HL-60/S4 treated with phorbol 12-myristate 13-acetate at 8.2 ng/mL for 4 days and 3 days (cell line): ENCODE results near the gene SLC25A44.

Source experiments
- in situ Hi-C: fragments of 300-500 bp; cut with MboI; formaldehyde crosslinking; loops from 2 replicates; pipeline ENCODE4 v1.15.0; 2022; ENCODE audit warnings: low sequenced_read_pairs

SLC25A44 gene, protein sequence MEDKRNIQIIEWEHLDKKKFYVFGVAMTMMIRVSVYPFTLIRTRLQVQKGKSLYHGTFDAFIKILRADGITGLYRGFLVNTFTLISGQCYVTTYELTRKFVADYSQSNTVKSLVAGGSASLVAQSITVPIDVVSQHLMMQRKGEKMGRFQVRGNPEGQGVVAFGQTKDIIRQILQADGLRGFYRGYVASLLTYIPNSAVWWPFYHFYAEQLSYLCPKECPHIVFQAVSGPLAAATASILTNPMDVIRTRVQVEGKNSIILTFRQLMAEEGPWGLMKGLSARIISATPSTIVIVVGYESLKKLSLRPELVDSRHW

DNA sequence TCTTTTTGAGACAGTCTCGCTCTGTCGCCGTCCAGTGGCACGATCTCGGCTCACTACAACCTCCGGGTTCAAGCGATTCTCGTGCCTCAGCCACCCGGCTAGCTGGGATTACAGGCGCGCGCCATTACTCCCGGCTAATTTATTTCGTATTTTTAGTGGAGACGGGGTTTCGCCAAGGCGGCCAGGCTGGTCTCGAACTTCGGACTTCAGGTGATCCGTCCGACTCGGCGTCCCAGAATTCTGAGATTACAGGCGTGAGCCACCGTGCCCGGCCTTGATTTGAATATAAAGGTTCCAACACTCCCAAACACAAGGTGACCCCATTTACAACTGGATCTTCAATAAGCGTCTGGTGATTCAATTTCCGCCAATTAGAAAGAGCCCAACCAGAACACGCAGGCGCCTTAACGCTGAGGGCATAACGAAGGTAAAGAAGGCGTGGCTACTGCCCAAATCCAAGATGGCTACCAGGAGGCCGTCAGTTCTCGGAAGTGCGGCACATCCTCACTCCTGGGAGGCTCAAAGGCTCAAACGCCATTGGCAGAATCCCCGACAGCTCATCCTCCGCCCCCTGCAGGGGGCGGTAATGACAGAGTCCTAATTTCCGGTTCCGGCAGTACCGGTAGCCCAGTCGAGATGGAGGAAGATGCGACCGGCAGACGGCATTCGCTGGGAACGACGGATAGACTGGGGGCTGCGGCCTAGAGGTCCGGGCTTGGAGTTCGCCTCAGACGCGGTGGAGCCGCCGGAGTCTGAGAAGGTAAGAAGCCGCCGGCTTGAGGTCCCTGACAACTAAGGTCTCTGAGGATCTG, at the start of gene SLC25A44:
SLC25A44 (plus strand) TSS at position 617 of the 812 bp plus-strand sequence. CDS start 5,744 bp downstream, outside the sequence.
- in situ Hi-C loops: no loop called here

DNA sequence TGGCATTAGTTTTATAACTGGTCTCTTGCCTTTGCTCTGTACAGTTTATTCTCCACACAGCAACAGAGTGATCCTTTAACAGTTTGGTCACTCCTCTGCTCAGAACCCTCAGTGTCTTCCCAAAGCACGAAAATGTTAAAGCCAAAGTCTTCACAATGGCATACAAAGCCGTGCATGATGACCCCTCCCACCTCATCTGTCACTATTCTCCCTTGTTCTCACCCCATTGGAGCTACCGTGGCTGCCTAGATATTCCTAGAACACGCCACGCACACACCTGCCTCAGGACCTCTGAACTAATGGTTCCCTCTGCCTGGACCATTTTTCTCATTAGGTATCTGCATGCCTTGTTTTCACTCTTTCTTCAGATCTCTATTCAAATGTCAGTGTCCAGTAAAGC, 49.2 kb upstream of the SLC25A44 start:
- in situ Hi-C loops: loop anchor here (10.0 kb wide), 1 partner anchor 80 kb away; no protein-coding TSS in a partner anchor

DNA sequence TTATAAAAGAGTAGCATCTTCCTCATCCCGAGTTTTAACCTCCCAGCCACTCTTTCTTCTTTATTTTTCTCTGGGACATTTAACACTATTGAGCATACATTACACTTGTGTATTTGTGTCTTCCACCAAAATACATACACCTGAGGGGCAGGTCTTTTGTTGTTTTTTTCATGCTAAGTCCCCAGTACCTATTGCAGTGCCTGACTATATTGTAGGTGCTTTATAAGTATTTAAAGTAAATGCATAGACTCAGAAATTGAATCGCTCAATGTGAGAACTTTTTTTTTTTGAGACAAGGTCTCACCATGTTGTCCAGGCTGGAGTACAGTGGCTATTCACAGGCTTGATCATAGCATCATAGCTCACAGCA, 48.3 kb upstream of the SLC25A44 start:
- in situ Hi-C loops: loop anchor here (10.0 kb wide), 1 partner anchor 79 kb away; no protein-coding TSS in a partner anchor

DNA sequence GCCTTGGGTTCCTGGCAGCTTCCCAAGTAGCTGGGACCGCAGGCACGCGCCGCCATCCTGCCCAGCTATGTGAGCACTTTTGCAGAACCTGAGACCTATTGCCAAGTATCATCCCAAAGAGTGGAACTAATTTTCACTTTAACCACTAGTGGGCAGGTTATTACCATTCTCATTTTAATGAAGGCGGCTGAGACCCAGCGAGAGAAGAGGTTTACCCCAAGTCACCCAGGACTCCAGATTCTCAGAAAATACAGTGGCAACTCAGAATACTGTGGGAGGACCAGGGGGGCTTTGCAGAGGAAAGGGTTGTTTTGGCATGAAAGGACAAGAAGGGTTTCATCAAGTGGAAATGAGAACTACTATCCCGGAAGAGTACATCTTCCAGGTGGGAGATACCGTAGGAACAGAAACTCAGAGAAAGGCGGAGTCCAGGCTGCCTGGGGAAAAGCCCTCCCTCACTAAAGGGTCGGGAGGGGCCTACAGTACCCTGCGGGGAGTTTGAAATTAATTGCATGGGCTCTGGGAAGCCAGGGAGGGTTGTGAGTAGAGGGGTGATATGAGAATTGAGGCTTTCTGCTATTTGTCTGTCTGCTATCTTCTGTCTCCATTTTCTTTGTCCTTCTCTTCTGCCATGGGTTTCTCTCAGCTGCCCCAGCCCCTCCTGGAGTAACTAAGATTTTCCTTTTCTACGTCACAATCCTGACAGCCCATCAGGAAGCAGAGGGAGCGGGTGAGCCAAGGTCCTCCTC, 47.7 kb upstream of the SLC25A44 start:
- in situ Hi-C loops: loop anchor here (10.0 kb wide), 1 partner anchor 79 kb away; no protein-coding TSS in a partner anchor

DNA sequence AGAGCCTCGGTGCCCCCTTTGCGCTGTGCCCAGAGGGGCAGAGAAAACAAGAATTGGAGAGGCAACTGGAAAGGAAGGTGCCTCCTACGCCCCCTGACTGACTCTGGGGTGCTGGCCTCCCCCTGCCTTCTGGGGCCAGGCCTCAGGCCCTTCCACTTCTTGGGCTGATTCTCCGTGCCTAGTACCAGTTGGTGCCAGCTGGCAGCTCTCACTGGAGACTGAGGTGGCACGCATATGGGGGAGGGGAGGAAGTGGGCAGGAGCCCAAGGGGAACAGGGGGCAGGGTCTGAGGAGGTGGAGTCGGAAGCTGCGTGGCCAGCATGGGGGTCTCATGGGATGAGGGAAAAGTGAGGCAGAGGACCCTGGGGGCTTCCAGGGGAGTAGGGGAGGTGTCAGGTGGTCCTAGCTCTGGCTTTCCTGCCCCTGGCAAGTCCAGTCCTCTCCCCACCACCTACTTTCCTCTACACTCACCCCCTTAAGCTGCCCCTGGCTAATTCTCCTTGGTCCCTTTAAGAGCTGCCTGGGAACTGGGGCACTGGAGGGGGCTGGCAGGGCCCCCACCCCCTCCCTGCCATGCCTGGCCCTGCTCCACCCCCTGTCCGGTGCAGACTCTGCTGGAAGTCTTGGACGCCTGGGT, 47.0 kb upstream of the SLC25A44 start:
- in situ Hi-C loops: loop anchor here (10.0 kb wide), 1 partner anchor 78 kb away; no protein-coding TSS in a partner anchor

DNA sequence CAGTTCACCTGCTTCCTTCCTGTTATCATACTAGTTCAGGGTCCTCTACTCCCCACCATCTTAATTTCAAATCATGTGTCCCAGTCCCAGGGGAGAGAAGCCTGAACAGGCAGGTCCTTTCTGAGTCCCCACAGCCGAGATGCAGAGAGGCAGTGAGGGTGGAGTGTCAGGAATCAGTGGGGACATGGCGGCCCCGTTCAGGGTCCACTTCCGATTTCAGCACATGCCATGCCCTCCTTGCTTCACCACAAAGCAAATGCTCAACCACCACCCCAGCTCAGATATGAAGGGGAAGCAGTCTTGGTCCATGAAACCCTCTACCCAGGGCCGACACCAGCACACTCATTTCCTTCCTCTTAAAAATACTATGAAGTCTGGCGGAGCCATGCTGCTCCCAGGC, 45.7 kb upstream of the SLC25A44 start:
- in situ Hi-C loops: loop anchor here (10.0 kb wide), 1 partner anchor 77 kb away; no protein-coding TSS in a partner anchor

DNA sequence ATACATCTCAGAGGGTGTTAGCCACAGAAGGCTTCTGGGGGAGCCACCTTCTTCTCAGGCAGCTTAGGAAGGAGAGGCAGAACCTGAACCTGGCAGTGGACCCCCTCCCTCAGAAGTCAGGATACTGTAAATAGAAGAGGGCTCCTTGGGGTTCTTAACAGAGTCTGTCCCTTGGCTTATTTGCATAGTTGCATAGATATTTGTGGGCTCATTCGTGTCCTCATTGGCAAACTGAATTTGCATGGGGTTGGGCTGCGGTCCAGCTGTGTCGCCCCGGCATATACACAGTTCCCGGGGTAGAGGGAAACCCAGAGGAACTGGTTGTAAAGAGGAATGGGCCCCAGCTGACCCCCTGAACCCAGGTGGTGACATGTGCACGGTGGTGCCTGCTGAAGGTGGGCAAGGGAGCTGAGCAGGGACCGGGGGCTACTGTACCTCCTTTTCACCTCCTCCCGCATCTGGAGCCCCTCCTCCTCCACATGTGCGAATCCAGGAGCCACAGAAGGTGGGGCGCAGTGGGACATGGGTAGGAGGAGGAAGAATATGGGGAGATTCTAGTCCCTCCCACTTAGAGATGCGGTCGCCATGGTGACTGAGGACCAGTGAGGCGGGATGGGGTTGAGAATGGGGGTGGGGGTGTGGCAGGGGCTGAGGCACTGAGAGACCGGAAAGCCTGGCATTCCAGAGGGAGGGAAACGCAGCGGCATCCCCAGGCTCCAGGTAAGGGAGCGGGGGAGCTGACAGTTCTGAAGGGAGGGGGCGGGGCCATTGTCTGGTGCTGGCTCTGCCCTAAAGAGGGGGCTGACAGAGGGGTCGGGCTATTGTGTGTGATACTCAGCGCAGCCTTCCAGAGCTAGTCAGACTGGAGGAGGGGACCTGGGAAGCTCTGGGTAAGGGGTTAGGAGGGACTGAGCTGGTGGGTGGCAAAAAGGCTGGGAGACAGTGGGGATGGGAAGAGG, 44.3 kb upstream of the SLC25A44 start:
- in situ Hi-C loops: loop anchor here (10.0 kb wide), 1 partner anchor 75 kb away; no protein-coding TSS in a partner anchor

DNA sequence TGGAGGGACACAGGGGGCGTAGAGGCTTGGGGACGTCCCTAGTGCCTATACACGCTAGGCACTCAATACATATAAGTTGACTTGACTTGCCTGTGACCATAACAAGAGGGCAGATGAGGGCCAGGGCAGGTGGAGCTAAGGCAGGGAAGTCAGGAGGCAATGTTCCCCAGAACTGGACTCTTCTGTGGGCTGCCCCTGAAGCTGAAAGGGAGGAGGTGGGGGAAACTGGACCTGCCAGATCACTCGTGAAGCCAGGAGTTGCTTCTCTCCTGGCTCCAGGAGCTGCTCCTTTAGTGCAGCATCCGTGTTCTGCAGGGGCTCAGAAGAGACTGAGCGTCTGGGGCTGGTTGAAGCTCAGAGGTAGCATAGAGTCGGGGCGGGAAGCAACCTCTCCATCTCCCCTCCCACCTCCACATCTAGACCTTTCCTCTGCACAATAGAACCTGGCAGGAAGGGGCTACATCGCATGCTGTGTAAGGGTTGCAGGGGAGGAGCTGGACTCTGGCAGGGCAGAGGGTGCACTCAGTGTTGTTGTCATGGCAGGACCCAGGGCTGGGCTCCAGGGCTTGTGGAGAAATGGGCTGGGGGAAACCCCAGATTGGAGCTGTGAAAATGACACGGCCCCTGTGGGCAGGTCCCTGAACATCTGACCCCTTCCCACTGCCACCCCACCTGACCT, 43.4 kb upstream of the SLC25A44 start:
- in situ Hi-C loops: no loop called here

DNA sequence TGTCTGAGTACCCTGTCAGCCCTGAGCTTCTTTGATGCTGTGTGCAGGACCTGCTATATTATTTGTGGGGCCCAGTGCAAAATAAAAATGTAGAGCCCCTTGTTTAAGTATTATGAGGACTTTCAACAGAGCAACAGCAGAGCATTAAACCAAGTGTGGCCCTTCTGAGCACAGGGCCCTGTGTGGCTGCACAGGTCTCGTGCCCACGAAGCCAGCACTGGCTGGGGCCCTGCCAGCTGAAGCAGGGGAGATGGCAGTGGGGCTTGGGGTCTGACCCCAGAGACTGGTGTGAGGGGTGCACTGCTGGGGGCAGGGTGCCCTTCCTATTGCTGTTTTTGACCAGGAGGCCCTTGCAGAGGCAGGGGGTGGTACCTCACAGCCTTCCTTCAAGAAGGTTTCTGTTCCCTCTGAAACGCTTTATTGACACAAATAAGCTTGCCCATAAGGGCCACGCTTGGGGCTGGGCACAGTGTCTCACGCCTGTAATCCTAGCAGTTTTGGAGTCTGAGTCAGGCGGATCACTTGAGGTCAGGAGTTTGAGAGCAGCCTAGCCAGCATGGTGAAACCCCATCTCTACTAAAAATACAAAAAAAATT, 42.7 kb upstream of the SLC25A44 start:
- in situ Hi-C loops: no loop called here

DNA sequence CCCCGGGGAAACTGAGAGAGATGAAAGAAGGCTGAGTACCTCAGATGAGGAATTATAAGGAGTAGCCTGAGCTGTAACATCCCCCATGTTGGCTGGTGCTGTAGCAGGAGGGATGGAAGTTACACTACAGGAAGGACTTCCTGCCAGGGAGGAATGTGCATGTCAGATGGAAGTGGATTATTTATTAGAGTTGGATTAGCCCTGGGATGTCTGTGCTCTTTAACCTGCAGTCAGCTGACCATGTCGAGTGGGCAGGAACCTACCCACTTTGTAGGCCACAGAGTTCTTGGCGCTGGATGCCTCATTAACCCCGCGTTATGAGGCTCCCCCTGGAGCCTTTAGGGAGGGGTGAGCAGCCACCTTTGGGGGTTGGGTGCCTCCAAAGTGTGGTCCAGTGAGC, 41.3 kb upstream of the SLC25A44 start:
- in situ Hi-C loops: no loop called here

DNA sequence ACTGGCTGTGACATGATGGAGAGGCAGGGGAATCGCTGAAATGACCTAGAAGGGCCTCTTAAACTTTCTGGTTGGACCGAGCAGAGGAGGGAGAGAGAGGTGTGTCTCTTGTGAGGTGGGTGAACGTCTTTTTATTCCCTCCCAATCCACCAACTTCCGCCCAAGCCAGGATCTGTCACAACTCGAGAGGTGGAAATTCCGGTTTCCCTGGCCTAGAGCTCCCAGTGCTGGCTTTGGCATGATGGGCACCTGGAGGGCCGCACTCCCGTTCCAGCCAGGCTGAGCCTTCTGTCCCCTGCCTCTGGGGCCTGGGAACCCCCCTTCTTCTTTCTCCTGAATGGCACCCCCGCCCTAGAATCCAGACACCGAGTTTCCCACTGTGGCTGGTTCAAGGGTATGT, 40.5 kb upstream of the SLC25A44 start, which contains the start of gene SEMA4A:
SEMA4A (plus strand) TSS at position 224 of the 400 bp plus-strand sequence. CDS start 994 bp downstream, outside the sequence.
- in situ Hi-C loops: no loop called here

DNA sequence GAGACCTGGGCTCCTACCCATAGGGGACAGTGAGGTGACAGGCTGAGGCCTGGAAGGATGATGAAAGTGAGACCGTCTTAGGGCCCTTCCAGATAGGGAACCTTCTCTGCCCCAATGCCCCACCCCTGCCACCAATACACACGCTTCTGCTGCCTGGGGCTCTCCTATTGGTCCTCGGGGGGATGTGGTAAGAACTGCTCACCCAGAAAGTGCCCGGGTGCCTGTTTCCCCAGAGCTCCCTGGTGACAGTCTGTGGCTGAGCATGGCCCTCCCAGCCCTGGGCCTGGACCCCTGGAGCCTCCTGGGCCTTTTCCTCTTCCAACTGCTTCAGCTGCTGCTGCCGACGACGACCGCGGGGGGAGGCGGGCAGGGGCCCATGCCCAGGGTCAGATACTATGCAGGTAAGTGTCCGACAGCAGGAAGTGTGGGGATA, 39.6 kb upstream of the SLC25A44 start:
- in situ Hi-C loops: no loop called here

DNA sequence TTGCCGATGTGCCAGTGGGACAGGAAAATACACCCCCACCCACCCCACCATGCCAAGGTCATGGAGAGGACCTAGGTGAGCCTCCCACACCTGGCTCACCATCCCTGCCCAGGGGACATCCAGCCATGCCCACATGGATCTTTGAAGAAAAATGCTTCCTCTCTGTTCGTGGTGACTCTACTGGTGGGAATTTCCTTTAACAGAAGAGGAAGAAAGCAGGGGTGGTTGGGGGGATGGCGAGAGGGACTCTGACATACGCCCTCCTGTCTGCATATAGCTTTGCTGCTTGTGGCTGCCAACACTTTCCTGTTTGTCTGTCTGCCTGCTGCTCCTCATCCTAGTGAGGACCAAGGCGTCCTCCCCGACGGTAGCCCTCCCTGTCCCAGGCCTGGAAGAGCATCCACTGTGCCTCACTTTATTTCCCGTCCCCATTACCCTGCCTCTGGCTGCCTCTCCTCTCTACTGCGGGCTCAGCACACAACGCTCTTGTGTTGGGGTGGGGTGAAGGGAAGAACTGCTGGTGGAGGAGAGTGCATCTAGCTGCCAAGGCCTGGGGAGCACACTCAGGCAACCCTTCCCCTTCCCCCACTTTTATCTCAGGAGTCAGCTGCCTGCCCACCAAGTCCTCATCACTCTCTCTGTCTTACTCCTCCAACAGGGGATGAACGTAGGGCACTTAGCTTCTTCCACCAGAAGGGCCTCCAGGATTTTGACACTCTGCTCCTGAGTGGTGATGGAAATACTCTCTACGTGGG, 38.0 kb upstream of the SLC25A44 start:
- in situ Hi-C loops: no loop called here

DNA sequence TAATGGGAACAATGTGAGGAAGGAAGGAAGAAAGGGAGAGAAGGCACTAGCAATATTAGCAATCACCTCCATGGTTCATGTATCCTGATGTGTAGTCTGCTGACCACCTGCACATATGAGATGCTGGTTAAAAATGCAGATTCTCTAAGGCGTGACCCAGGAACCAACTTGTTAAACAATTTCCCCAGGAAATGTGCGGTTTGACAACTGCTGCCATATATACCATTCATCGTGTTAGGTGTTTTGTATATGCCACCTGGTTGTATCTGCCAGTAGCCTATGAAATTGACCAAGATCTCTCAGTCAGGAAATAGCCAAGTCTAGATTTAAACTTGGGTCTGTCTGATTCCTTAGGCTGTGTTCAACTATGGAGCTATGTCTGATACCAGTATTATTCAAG, 36.4 kb upstream of the SLC25A44 start:
- in situ Hi-C loops: no loop called here

DNA sequence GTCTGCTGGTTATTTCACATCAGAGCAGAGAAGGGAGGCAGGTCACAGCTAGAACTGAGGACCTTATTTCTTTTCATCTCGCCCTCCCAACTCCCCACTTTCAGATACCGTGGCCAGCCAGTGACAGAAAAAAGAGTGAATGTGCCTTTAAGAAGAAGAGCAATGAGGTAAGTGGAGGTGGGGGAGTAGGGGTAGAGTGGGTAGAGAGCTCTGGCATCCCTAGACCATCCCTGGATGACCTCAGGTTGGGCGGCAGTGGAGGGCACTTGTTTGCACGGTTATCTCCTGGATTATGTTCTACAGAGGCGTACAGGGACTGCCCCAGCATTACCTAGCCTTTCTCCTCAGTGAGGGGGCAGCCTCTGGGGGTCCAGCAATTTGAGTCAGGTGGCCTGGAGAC, 35.9 kb upstream of the SLC25A44 start:
- in situ Hi-C loops: no loop called here

DNA sequence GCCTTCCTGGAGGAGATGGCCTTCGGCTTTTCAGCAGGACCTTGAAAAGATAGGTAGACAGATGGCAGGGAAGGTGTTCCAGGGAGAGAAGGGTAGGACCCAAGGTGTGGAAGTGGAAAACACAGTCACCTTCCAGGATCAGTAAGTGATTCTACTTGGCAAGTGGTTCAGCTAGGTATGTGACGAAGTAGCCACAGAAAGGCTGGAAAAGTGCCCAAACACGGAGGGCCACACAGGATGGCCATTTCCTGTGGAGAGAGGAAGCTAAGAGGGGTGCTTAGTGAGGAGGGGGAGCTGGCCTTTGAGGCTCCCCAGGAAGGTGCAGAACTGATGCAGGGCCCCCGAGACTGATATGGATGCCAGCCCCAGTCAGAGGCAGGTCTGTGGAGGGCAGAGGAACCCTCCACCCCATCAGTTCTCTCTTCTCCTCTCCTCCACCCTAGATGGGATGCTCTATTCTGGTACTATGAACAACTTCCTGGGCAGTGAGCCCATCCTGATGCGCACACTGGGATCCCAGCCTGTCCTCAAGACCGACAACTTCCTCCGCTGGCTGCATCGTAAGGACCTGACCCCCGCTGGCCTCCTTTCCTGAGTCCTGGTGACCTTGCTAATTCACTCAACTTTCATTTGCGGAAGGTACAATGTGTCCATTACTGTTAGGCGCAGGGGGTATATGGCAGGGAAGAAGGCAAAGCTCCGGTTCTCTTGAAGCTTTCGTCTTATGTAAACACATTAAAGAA, 33.7 kb upstream of the SLC25A44 start:
- in situ Hi-C loops: no loop called here

DNA sequence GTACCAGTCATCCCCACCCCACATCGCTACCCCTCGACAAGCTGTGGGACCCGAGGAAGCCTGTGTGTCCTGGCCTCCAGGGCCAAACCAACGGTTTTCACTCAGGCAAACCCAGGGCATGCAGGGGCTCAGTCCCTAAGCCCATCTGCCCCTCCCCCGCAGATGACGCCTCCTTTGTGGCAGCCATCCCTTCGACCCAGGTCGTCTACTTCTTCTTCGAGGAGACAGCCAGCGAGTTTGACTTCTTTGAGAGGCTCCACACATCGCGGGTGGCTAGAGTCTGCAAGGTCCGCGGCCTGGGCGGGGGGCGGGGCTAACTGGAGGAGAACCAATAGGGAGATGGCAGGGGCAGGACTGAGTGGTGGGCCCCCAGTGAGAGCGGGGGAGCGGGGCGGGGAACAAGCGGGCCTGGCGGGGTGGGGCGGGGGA, 33.1 kb upstream of the SLC25A44 start:
- in situ Hi-C loops: no loop called here
